ENCODE measurements around the gene C9. TPM values are rescaled to one million over a fixed set of nuclear protein-coding genes. Genes with fewer than 3 reads are reported as not detected.
A peak's percentile ranks its signal among the peaks of the same experiment; 100 is the strongest.

The C9 gene
- total RNA-seq, 6 experiments from 2014 or later: 0.07 to 0.17 TPM; not detected in 4

DNA sequence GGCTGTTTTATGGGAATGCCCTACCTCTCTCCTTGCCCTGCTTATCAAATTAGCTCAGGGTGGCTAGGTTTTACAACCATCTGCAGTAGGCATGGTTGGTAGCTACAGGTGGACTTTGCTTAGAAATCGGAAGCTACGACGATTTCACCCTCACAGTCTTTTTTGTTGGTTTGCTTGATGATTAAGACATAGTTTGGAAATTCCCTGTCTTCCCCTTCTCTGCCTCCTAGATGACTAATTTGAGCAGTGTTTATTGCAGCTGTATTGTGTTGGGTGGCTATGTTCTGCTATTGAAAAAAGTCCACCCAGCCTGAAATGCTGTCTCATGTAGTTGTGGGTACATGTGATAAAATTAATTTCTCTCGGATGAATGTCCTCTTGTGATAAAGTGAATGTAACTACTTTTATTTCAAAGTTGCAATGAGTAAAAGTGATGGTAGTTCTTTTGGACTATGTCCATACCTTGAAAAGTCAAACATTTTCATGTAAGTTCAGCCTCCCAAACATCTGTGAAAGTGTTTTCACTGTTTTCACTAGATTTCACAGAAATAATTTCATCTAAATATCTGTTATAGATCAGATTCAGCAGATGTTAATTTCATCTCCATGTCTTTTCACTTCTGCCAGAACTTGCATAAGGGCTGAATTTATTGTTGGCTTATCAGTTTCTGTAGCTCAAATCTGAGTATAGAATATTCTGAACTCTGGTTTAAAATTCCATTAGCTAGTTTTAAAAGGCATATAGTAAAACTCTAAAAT lies 107.6 kb downstream of the C9 start:
- H3K27ac Mint-ChIP-seq: peak overlapping the region; percentile 48; the same call in 1 of the 2 replicates
- peak overlapping the region; percentile 82 for H3K4me3 Mint-ChIP-seq

DNA sequence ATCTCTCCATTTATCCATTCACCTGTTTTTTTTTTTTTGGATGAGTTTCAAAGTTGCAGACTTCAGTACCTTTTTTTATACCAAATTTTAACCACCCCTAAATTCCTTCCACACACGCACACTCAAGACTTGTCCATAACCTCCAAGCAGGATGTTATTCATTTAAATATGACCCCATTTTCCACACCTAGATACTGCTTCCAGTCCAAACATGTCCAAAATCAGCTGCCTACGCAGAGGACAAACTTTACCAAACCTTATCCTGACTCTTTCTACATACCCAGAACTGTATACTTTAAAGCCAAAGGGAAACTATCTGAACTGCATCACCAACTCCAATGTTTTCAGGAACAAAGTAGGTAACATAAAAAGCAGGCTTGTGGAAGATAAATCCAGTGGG lies 108.9 kb downstream of the C9 start:
- TF ChIP-seq, protein P1, sequence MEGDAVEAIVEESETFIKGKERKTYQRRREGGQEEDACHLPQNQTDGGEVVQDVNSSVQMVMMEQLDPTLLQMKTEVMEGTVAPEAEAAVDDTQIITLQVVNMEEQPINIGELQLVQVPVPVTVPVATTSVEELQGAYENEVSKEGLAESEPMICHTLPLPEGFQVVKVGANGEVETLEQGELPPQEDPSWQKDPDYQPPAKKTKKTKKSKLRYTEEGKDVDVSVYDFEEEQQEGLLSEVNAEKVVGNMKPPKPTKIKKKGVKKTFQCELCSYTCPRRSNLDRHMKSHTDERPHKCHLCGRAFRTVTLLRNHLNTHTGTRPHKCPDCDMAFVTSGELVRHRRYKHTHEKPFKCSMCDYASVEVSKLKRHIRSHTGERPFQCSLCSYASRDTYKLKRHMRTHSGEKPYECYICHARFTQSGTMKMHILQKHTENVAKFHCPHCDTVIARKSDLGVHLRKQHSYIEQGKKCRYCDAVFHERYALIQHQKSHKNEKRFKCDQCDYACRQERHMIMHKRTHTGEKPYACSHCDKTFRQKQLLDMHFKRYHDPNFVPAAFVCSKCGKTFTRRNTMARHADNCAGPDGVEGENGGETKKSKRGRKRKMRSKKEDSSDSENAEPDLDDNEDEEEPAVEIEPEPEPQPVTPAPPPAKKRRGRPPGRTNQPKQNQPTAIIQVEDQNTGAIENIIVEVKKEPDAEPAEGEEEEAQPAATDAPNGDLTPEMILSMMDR (IDR thresholded peaks at IDR 0.05): no peak
- peaks cover 35% of the 10 kb centered on the region for H3K4me1 Mint-ChIP-seq (ENCODE audit: low read depth)
- no peak overlapping the region for H3K27ac Mint-ChIP-seq
- H3K36me3 Mint-ChIP-seq (ENCODE audit: low read depth): no peaks in the 10 kb centered on the region
- no peak for DNase-seq
- no peak overlapping the region for H3K4me3 Mint-ChIP-seq
- H3K27me3 Mint-ChIP-seq (ENCODE audit: insufficient read depth): no peaks in the 10 kb centered on the region
- no peaks in the 10 kb centered on the region for H3K9me3 Mint-ChIP-seq

More for the DNA sequence above, 107.6 kb downstream of the C9 start:
- TF ChIP-seq, protein P1 (IDR thresholded peaks at IDR 0.05): no peak
- peak; percentile 75 for DNase-seq
- Mint-ChIP-seq H3K27me3 (ENCODE audit: insufficient read depth) (no peaks in the 10 kb centered on the region), H3K9me3 (no peaks in the 10 kb centered on the region), H3K4me1 (ENCODE audit: low read depth) (peaks cover 35% of the 10 kb centered on the region), H3K36me3 (ENCODE audit: low read depth) (no peaks in the 10 kb centered on the region)

DNA sequence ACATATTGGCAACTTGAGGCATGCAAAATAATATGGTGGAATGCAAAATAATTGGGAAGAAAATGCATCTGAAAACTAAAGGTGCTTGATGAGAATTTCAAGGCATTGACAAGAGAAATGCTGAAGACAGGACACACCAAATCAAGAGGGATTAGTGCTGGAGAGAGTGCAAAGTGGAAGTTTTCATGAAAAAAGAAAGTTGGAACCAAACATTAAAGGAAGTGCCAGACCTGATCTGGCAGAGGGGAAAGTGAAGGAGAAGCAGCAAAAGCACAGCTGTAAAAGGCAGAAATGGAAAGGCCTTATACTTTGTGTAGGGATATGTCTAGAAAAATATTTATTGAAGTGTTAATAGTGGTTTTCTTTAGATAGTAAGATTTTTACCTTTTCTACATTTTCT lies 109.6 kb downstream of the C9 start:
- Mint-ChIP-seq H3K27ac (no peak overlapping the region), H3K27me3 (ENCODE audit: insufficient read depth) (no peaks in the 10 kb centered on the region), H3K9me3 (no peaks in the 10 kb centered on the region), H3K4me1 (ENCODE audit: low read depth) (peaks cover 31% of the 10 kb centered on the region), H3K36me3 (ENCODE audit: low read depth) (no peaks in the 10 kb centered on the region), H3K4me3 (no peak overlapping the region)
- no peak for DNase-seq
- TF ChIP-seq, protein P1 (IDR thresholded peaks at IDR 0.05): no peak

DNA sequence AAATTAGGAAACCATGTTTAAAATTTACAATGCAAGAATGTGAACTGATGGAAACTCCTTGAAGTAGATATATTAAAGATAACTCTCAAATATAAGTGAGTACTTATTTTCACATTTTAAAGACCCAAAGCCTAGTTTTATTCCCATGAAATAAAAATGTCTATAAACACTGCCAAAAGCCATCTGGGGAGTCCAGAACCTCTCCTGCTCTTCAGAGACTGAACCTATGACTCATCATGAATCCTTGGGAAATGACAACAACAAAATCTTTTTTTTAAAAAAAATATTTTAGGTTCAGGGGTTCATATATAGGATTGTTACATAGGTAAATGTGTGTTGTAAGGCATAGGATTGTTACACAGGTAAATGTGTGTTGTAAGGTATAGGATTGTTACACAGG lies 111.1 kb downstream of the C9 start:
- Mint-ChIP-seq H3K9me3 (no peaks in the 10 kb centered on the region), H3K4me3 (no peak overlapping the region), H3K4me1 (ENCODE audit: low read depth) (peaks cover 30% of the 10 kb centered on the region), H3K36me3 (ENCODE audit: low read depth) (no peaks in the 10 kb centered on the region), H3K27ac (no peak overlapping the region), H3K27me3 (ENCODE audit: insufficient read depth) (no peaks in the 10 kb centered on the region; the same call in 1 of the 2 replicates)
- TF ChIP-seq, protein P1 (IDR thresholded peaks at IDR 0.05): no peak
- DNase-seq: no peak

DNA sequence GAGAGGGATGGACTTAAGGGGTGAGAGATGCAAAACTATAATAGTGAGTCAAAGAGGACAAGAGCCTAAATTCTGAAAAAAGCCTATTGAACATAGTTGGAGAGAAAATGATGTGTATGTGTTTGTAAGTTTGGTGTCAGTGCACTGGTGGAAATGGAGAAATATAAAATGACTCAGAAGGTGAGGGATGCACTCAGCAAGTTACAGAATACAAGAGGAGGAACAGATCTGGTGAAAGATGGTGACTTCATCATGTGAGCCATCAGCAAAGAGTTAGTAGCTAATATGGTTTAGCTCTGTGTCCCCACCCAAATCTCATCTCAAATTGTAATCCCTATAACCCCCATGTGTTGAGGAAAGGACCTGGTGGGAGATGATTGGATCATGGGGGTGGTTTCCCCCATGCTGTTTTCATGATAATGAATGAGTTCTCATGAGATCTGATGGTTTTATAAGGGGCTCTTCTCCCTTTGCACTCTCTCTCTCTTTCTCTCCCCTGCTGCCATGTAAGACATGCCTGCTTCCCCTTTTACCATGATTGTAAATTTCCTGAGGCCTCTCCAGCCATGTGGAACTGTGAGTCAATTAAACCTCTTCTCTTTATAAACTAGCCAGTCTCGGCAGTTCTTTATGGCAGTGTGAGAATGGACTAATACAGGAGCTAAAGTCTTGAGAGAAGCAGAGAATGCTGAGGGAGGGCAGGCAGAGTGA lies 114.6 kb downstream of the C9 start:
- Mint-ChIP-seq H3K4me1 (ENCODE audit: low read depth) (peaks cover 14% of the 10 kb centered on the region), H3K27me3 (ENCODE audit: insufficient read depth) (no peaks in the 10 kb centered on the region; the same call in 1 of the 2 replicates), H3K4me3 (no peak overlapping the region), H3K36me3 (ENCODE audit: low read depth) (no peaks in the 10 kb centered on the region), H3K9me3 (no peaks in the 10 kb centered on the region), H3K27ac (no peak overlapping the region)
- DNase-seq: no peak
- TF ChIP-seq, protein P1 (IDR thresholded peaks at IDR 0.05): no peak
